Retinal pigment epithelial cell (primary cell): ENCODE measurements around the gene TOPAZ1.

Experiments used
- DNase-seq: peaks from one replicate; pipeline ENCODE4 v3.0.0-alpha.2; 2010; ENCODE audit warnings: low read depth
- H3K4me3 ChIP-seq: 2 replicates; pipeline ENCODE4 v1.5.1; 2011; ENCODE audit warnings: mild to moderate bottlenecking, low read length, control low read depth, moderate library complexity
- TF ChIP-seq, protein P1 (sequence below): conservative IDR thresholded peaks from 2 replicates; pipeline ENCODE4 v1.5.1; 2011; ENCODE audit warnings: low read depth, low read length, control low read depth, inconsistent platforms

TOPAZ1 gene

GRCh38 chr3:44265815-44266214 is 24.1 kb downstream of the TOPAZ1 start:
- H3K4me3 ChIP-seq, result no peak overlapping the region
- TF ChIP-seq, protein P1, sequence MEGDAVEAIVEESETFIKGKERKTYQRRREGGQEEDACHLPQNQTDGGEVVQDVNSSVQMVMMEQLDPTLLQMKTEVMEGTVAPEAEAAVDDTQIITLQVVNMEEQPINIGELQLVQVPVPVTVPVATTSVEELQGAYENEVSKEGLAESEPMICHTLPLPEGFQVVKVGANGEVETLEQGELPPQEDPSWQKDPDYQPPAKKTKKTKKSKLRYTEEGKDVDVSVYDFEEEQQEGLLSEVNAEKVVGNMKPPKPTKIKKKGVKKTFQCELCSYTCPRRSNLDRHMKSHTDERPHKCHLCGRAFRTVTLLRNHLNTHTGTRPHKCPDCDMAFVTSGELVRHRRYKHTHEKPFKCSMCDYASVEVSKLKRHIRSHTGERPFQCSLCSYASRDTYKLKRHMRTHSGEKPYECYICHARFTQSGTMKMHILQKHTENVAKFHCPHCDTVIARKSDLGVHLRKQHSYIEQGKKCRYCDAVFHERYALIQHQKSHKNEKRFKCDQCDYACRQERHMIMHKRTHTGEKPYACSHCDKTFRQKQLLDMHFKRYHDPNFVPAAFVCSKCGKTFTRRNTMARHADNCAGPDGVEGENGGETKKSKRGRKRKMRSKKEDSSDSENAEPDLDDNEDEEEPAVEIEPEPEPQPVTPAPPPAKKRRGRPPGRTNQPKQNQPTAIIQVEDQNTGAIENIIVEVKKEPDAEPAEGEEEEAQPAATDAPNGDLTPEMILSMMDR, result no peak
- DNase-seq, result no peak

DNA sequence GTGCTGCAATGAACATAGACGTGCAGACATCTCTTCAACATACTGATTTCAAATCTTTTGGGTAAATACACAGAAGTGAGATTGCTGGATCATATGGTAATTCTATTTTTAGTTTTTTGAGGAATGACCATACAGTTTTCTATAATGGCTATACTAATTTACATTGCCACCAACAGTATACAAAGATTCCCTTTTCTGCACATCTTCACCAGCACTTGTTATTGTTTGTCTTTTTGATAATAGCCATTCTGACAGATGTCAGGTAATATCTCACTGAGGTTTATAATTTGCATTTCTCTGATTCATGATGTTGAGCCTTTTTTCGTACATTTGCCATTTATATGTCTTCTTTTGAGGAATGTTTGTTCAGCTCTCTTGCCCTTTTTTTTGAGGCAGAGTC is 30.5 kb downstream of the TOPAZ1 start:
- no peak for DNase-seq
- TF ChIP-seq, protein P1, result no peak

GRCh38 chr3:44277925-44278324 is 36.2 kb downstream of the TOPAZ1 start:
- TF ChIP-seq, protein P1, result no peak
- no peak overlapping the region for H3K4me3 ChIP-seq
- DNase-seq, result no peak

More for the DNA sequence above, 30.5 kb downstream of the TOPAZ1 start:
- H3K4me3 ChIP-seq, result no peak overlapping the region

- no peak for DNase-seq
Observed at GRCh38 chr3:44280077-44280476, 38.4 kb downstream of the TOPAZ1 start.

GRCh38 chr3:44280631-44281030 is 38.9 kb downstream of the TOPAZ1 start:
- no peak overlapping the region for H3K4me3 ChIP-seq
- TF ChIP-seq, protein P1, result no peak
- DNase-seq, result no peak

More at GRCh38 chr3:44280077-44280476, 38.4 kb downstream of the TOPAZ1 start:
- no peak overlapping the region for H3K4me3 ChIP-seq
- TF ChIP-seq, protein P1, result no peak

GRCh38 chr3:44284949-44285348 is 43.3 kb downstream of the TOPAZ1 start:
- H3K4me3 ChIP-seq, result no peak overlapping the region
- no peak for DNase-seq
- TF ChIP-seq, protein P1, result no peak

DNA sequence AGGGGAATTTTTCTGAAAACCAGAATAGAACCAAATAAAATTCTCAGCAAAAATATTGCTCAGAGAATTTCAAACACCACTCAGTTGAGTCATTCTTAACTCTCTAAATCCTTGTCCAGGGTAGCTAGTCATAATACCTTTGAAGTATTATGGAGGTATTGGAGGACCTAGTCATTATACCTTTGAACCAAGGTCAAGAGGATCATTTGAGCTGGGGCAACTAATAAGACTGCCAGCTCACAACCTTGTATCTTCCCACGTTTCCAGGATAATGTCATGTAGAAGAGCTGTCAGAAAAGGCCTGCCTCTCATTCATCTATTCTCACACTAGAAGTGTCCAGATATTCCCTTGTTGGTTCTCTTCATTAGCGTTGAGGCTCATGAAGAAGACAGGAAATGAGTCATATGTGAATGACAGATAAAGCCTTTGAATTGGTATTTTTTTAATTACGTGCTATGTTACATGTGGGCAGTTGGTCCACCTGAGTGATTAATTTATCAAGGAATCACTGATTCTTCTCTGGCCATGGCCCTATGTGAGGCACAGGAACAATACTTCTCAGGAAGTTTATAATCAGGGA is 48.3 kb downstream of the TOPAZ1 start:
- no peak overlapping the region for H3K4me3 ChIP-seq
- TF ChIP-seq, protein P1, result no peak
- DNase-seq, result no peak
